HEK293 (cell line): Measurements from ENCODE around the gene RAD51C.

Source experiments
- CTCF ChIA-PET: fragments of 350-600 bp; formaldehyde crosslinking; extraction: SDS; loops from one replicate; lab custom pipeline; 2021; ENCODE audit warnings: antibody characterized with exemption; lab: Yijun Ruan, JAX
- POLR2A ChIA-PET: fragments of 300-600 bp; formaldehyde crosslinking; extraction: SDS; loops from one replicate; lab custom pipeline; 2020; ENCODE audit warnings: antibody characterized with exemption, inconsistent platforms; lab: Yijun Ruan, JAX
- H3K27ac ChIP-seq: fragments of 200-500 bp; sonication (Bioruptor generic); 2 replicates; pipeline ENCODE4 v1.5.1; 2014; ENCODE audit warnings: low read depth, low read length, control low read depth, inconsistent platforms; ENCODE audit errors: extremely low read depth
- H3K36me3 ChIP-seq, 2 experiments: fragments of 200-500 bp in 1 of 2; sonication (Bioruptor generic) in 1 of 2; 1 replicate in 1 of 2; 2 replicates in 1 of 2; pipeline ENCODE4 v1.5.1; 2014 to 2017; ENCODE audit warnings: inconsistent platforms in 2 of 2, low read length in 2 of 2; ENCODE audit not compliant: control insufficient read depth in 2 of 2, insufficient read depth in 1 of 2
- H3K4me1 ChIP-seq: fragments of 200-500 bp; sonication (Bioruptor generic); 2 replicates; pipeline ENCODE4 v1.5.1; 2014; ENCODE audit warnings: mild to moderate bottlenecking, low read length, inconsistent platforms; ENCODE audit not compliant: control insufficient read depth, insufficient read depth
- H3K4me3 ChIP-seq: 2 replicates; pipeline ENCODE4 v1.5.1; 2011; ENCODE audit warnings: low read depth, mild to moderate bottlenecking, control low read depth, low read length, moderate library complexity
- H3K9me3 ChIP-seq: fragments of 200-500 bp; sonication (Bioruptor generic); 2 replicates; pipeline ENCODE4 v1.5.1; 2014; ENCODE audit warnings: low read depth, low read length, inconsistent platforms; ENCODE audit not compliant: control insufficient read depth, insufficient read depth
- ATF2 ChIP-seq: fragments of 450-650 bp; formaldehyde crosslinking; IDR thresholded peaks from 2 replicates; pipeline ENCODE4 v1.5.1; 2016; ENCODE audit warnings: missing biosample characterization, missing genetic modification characterization, low read depth
- EGR2 ChIP-seq: fragments of 450-650 bp; formaldehyde crosslinking; IDR thresholded peaks from 2 replicates; pipeline ENCODE4 v1.5.1; 2016; ENCODE audit warnings: low read depth, missing biosample characterization, missing genetic modification characterization
- GLIS1 ChIP-seq: fragments of 450-650 bp; formaldehyde crosslinking; IDR thresholded peaks from 2 replicates; pipeline ENCODE4 v1.5.1; 2016; ENCODE audit warnings: missing biosample characterization, missing genetic modification characterization
- INSM2 ChIP-seq: fragments of 450-650 bp; formaldehyde crosslinking; IDR thresholded peaks from 2 replicates; pipeline ENCODE4 v1.5.1; 2016; ENCODE audit warnings: missing biosample characterization, missing genetic modification characterization
- KLF1 ChIP-seq: fragments of 450-650 bp; formaldehyde crosslinking; IDR thresholded peaks from 2 replicates; pipeline ENCODE4 v1.5.1; 2016; ENCODE audit warnings: missing biosample characterization, missing genetic modification characterization
- SCRT2 ChIP-seq: fragments of 450-650 bp; formaldehyde crosslinking; IDR thresholded peaks from 2 replicates; pipeline ENCODE4 v1.5.1; 2016; ENCODE audit warnings: missing biosample characterization, missing genetic modification characterization
- ZBTB20 ChIP-seq: fragments of 450-650 bp; formaldehyde crosslinking; IDR thresholded peaks from 2 replicates; pipeline ENCODE4 v1.5.1; 2016; ENCODE audit warnings: missing biosample characterization, missing genetic modification characterization
- ZBTB7A ChIP-seq: fragments of 450-650 bp; formaldehyde crosslinking; IDR thresholded peaks from 2 replicates; pipeline ENCODE4 v1.5.1; 2016; ENCODE audit warnings: low read depth, missing biosample characterization, missing genetic modification characterization
- ZFHX2 ChIP-seq: fragments of 450-650 bp; formaldehyde crosslinking; conservative IDR thresholded peaks from 2 replicates; pipeline ENCODE4 v1.5.1; 2016; ENCODE audit warnings: missing biosample characterization, missing genetic modification characterization
- ZFP41 ChIP-seq: fragments of 450-650 bp; formaldehyde crosslinking; IDR thresholded peaks from 2 replicates; pipeline ENCODE4 v1.5.1; 2016; ENCODE audit warnings: missing biosample characterization, missing genetic modification characterization, borderline replicate concordance
- ZNF112 ChIP-seq: fragments of 450-650 bp; formaldehyde crosslinking; IDR thresholded peaks from 2 replicates; pipeline ENCODE4 v1.5.0; 2017; ENCODE audit warnings: missing biosample characterization, missing genetic modification characterization
- ZNF133 ChIP-seq: fragments of 450-650 bp; formaldehyde crosslinking; IDR thresholded peaks from 2 replicates; pipeline ENCODE4 v1.5.1; 2016; ENCODE audit warnings: missing biosample characterization, missing genetic modification characterization
- ZNF18 ChIP-seq: fragments of 450-650 bp; formaldehyde crosslinking; IDR thresholded peaks from 2 replicates; pipeline ENCODE4 v1.5.1; 2016; ENCODE audit warnings: missing biosample characterization, missing genetic modification characterization
- ZNF211 ChIP-seq: fragments of 450-650 bp; formaldehyde crosslinking; IDR thresholded peaks from 2 replicates; pipeline ENCODE4 v1.5.1; 2016; ENCODE audit warnings: low read depth, missing biosample characterization, missing genetic modification characterization
- ZNF214 ChIP-seq: fragments of 450-650 bp; formaldehyde crosslinking; IDR thresholded peaks from 2 replicates; pipeline ENCODE4 v1.5.1; 2017; ENCODE audit warnings: missing biosample characterization, mild to moderate bottlenecking, missing genetic modification characterization, borderline replicate concordance
- ZNF324 ChIP-seq: fragments of 450-650 bp; formaldehyde crosslinking; IDR thresholded peaks from 2 replicates; pipeline ENCODE4 v1.5.1; 2016; ENCODE audit warnings: missing biosample characterization, missing genetic modification characterization
- ZNF354C ChIP-seq: fragments of 450-650 bp; formaldehyde crosslinking; IDR thresholded peaks from 2 replicates; pipeline ENCODE4 v1.5.1; 2016; ENCODE audit warnings: missing biosample characterization, missing genetic modification characterization, low read depth, borderline replicate concordance
- ZNF585B ChIP-seq: fragments of 450-650 bp; formaldehyde crosslinking; IDR thresholded peaks from 2 replicates; pipeline ENCODE4 v1.5.1; 2016; ENCODE audit warnings: missing biosample characterization, missing genetic modification characterization
- ZNF660 ChIP-seq: fragments of 450-650 bp; IDR thresholded peaks from 2 replicates; pipeline ENCODE4 v1.5.1; 2018; ENCODE audit warnings: missing biosample characterization, mild to moderate bottlenecking, missing genetic modification characterization
- ZNF664 ChIP-seq: fragments of 450-650 bp; formaldehyde crosslinking; IDR thresholded peaks from 2 replicates; pipeline ENCODE4 v1.5.1; 2016; ENCODE audit warnings: missing biosample characterization, missing genetic modification characterization
- ZNF704 ChIP-seq: fragments of 450-650 bp; formaldehyde crosslinking; IDR thresholded peaks from 2 replicates; pipeline ENCODE4 v1.5.1; 2016; ENCODE audit warnings: missing biosample characterization, missing genetic modification characterization
- ZNF843 ChIP-seq: fragments of 450-650 bp; formaldehyde crosslinking; IDR thresholded peaks from 2 replicates; pipeline ENCODE4 v1.5.1; 2016; ENCODE audit warnings: missing biosample characterization, missing genetic modification characterization
- ZSCAN18 ChIP-seq: fragments of 450-650 bp; formaldehyde crosslinking; IDR thresholded peaks from 2 replicates; pipeline ENCODE4 v1.5.1; 2016; ENCODE audit warnings: missing biosample characterization, missing genetic modification characterization

RAD51C gene

GRCh38 chr17:58758890-58759289 is 66.5 kb downstream of the RAD51C start:
- POLR2A ChIA-PET: no interaction called here
- H3K36me3 ChIP-seq: no peaks in the 10 kb centered on the region; a peak in 1 of 3 replicates
- H3K4me1 ChIP-seq: peaks cover 8% of the 10 kb centered on the region; the same call in 1 of the 2 replicates
- CTCF ChIA-PET: interaction anchor here (0.5 kb wide), 1 partner anchor 754 kb away, joined by 3 read pairs; no protein-coding TSS in a partner anchor
- H3K27ac ChIP-seq: no peak overlapping the region
- TF ChIP-seq EGR2 (tag by site-specific recombination): peak; percentile 66
- no peak for TF ChIP-seq INSM2 (tag by site-specific recombination)
- TF ChIP-seq SCRT2 (tag by site-specific recombination): peak; percentile 32; the same call in 1 of the 2 replicates
- TF ChIP-seq ZNF664: peak; percentile 40; the same call in 1 of the 2 replicates
- peak; percentile 67 for TF ChIP-seq ZFHX2 (tag by site-specific recombination)
- peak; percentile 66; the same call in 1 of the 2 replicates for TF ChIP-seq ZNF18 (tag by site-specific recombination)
- no peak for TF ChIP-seq ZNF843
- no peak for TF ChIP-seq ZNF214 (tag by site-specific recombination)
- no peak for TF ChIP-seq ZNF133 (tag by site-specific recombination)
- no peak for TF ChIP-seq ZNF112 (tag by site-specific recombination)
- no peak for TF ChIP-seq GLIS1 (tag by site-specific recombination)
- H3K9me3 ChIP-seq: no peaks in the 10 kb centered on the region
- no peak overlapping the region for H3K4me3 ChIP-seq

- ChIA-PET POLR2A (no interaction called here), CTCF (interaction anchor here (0.5 kb wide), 1 partner anchor 753 kb away, joined by 3 read pairs; no protein-coding TSS in a partner anchor)
- no peaks in the 10 kb centered on the region for H3K9me3 ChIP-seq
Measured at GRCh38 chr17:58759522-58759921, 67.1 kb downstream of the RAD51C start.

More at GRCh38 chr17:58759522-58759921, 67.1 kb downstream of the RAD51C start:
- H3K4me1 ChIP-seq: peaks cover 8% of the 10 kb centered on the region; the same call in 1 of the 2 replicates
- no peak for TF ChIP-seq ZNF704 (tag by site-specific recombination)
- no peak for TF ChIP-seq ZSCAN18 (tag by site-specific recombination)
- no peak for TF ChIP-seq ZNF354C (tag by site-specific recombination)
- TF ChIP-seq ZNF585B (tag by site-specific recombination): no peak
- TF ChIP-seq GLIS1 (tag by site-specific recombination): no peak
- no peak for TF ChIP-seq KLF1 (tag by site-specific recombination)
- no peak for TF ChIP-seq ZBTB20 (tag by site-specific recombination)
- TF ChIP-seq ZNF211: no peak
- TF ChIP-seq ZNF324 (tag by site-specific recombination): no peak
- TF ChIP-seq ATF2 (tag by site-specific recombination): no peak
- no peak for TF ChIP-seq ZNF660 (tag by site-specific recombination)
- no peak for TF ChIP-seq ZFP41 (tag by site-specific recombination)
- no peak for TF ChIP-seq ZBTB7A (tag by site-specific recombination)
- no peaks in the 10 kb centered on the region; a peak in 1 of 3 replicates for H3K36me3 ChIP-seq
- H3K4me3 ChIP-seq: no peak overlapping the region
- no peak overlapping the region for H3K27ac ChIP-seq
